B cell (primary cell): ENCODE measurements around the gene DEXI.

Experiments used
- EZH2 ChIP-seq: IDR thresholded peaks from 2 replicates; pipeline ENCODE4 v1.6.1; 2012; ENCODE audit warnings: borderline replicate concordance, low read depth, mild to moderate bottlenecking, moderate library complexity, low read length; ENCODE audit not compliant: insufficient read depth, poor library complexity, severe bottlenecking
- TF ChIP-seq, protein P1 (sequence below): fragments of 200-600 bp; IDR thresholded peaks from one replicate; pipeline ENCODE4 v1.8.0; 2022; ENCODE audit warnings: antibody characterized with exemption, mild to moderate bottlenecking

DNA sequence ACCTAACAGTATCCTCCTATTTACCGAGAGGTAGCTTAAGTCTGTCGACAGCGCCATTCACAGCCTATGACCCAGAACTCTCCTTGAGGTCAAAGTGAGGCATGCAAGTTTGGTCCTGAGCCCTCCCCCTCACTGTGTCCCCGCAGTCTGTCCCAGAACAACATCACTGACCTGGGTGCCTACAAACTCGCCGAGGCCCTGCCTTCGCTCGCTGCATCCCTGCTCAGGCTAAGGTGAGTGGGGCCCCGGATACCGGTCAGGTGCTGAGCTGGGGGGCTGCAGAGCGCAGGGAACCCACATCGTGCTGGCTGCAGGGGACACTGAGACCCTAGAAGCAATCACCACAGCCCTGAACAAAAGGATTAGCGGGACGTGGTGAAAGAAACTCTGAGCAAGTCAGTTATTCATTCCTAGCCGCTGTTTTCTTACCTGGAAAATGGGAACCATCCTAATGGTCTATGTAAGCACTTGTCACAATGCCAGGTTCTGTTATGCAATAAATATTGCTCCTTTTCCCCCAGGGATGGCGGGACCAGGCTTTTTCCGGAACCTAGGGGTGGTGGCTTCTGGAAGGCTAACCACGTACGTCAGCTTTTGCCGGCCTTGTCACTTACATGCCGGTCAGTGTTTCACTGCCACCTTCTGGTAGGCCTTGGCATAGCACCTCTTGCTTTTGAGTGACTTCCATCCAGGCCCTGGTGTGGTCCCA, 23.8 kb downstream of the DEXI start:
- TF ChIP-seq, protein P1, sequence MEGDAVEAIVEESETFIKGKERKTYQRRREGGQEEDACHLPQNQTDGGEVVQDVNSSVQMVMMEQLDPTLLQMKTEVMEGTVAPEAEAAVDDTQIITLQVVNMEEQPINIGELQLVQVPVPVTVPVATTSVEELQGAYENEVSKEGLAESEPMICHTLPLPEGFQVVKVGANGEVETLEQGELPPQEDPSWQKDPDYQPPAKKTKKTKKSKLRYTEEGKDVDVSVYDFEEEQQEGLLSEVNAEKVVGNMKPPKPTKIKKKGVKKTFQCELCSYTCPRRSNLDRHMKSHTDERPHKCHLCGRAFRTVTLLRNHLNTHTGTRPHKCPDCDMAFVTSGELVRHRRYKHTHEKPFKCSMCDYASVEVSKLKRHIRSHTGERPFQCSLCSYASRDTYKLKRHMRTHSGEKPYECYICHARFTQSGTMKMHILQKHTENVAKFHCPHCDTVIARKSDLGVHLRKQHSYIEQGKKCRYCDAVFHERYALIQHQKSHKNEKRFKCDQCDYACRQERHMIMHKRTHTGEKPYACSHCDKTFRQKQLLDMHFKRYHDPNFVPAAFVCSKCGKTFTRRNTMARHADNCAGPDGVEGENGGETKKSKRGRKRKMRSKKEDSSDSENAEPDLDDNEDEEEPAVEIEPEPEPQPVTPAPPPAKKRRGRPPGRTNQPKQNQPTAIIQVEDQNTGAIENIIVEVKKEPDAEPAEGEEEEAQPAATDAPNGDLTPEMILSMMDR: peak; percentile 94
- no peak for TF ChIP-seq EZH2
